Nephron (organoid): Measurements from ENCODE around the gene IQGAP2.

ENCODE experiments used
- H3K27ac Mint-ChIP-seq, 3 experiments: 2 replicates each; pipeline ENCODE4 v1.8.0; 2020; ENCODE audit warnings: mixed read lengths in 3 of 3, mild to moderate bottlenecking in 2 of 3, moderate library complexity in 1 of 3
- H3K27me3 Mint-ChIP-seq: 2 replicates; pipeline ENCODE4 v1.8.0; 2021; ENCODE audit warnings: low read depth, mild to moderate bottlenecking, moderate library complexity, mixed read lengths
- H3K36me3 Mint-ChIP-seq: 2 replicates; pipeline ENCODE4 v1.8.0; 2020; ENCODE audit warnings: low read depth, mixed read lengths
- H3K4me1 Mint-ChIP-seq: 2 replicates; pipeline ENCODE4 v1.8.0; 2020; ENCODE audit warnings: mixed read lengths
- H3K4me3 Mint-ChIP-seq, 3 experiments: 2 replicates each; pipeline ENCODE4 v1.8.0; 2020; ENCODE audit warnings: mild to moderate bottlenecking in 3 of 3, mixed read lengths in 3 of 3, moderate library complexity in 2 of 3
- H3K9me3 Mint-ChIP-seq: 2 replicates; pipeline ENCODE4 v1.8.0; 2020; ENCODE audit warnings: mixed read lengths
- TF ChIP-seq, protein P1 (sequence below), 3 experiments: fragments of 200-600 bp; sonication (generic); IDR thresholded peaks; one replicate each; pipeline ENCODE4 v1.5.0; 2021; ENCODE audit warnings: antibody characterized with exemption in 3 of 3; ENCODE audit not compliant: unreplicated experiment in 3 of 3

IQGAP2 gene

DNA sequence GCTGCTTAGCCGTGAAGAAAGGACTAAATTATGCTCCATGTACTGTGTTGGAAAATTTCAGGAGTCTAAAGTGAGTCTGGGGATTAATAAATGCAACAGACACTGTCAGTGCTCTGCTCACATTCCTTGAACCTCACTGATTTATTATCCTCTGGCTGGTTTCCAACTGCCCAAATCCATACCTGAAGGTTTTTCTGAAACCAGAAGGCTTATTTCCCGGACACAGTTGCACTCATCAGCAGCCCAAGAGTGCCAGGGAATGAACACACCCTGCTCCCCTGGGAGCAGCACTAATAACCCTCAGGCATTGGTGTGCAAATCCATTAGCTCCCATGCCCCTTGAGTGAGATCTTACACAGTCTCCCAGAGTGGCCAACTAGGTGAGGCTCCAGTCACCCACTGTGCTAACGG, 351.6 kb downstream of the IQGAP2 start:
- TF ChIP-seq, protein P1, sequence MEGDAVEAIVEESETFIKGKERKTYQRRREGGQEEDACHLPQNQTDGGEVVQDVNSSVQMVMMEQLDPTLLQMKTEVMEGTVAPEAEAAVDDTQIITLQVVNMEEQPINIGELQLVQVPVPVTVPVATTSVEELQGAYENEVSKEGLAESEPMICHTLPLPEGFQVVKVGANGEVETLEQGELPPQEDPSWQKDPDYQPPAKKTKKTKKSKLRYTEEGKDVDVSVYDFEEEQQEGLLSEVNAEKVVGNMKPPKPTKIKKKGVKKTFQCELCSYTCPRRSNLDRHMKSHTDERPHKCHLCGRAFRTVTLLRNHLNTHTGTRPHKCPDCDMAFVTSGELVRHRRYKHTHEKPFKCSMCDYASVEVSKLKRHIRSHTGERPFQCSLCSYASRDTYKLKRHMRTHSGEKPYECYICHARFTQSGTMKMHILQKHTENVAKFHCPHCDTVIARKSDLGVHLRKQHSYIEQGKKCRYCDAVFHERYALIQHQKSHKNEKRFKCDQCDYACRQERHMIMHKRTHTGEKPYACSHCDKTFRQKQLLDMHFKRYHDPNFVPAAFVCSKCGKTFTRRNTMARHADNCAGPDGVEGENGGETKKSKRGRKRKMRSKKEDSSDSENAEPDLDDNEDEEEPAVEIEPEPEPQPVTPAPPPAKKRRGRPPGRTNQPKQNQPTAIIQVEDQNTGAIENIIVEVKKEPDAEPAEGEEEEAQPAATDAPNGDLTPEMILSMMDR (IDR thresholded peaks at IDR 0.05; ENCODE audit: unreplicated experiment in 3 of 3), result no peak
- Mint-ChIP-seq H3K27me3 (peaks cover 6% of the 10 kb centered on the region), H3K4me3 (no peak overlapping the region), H3K9me3 (no peaks in the 10 kb centered on the region), H3K27ac (no peak overlapping the region), H3K4me1 (no peaks in the 10 kb centered on the region), H3K36me3 (no peaks in the 10 kb centered on the region)

DNA sequence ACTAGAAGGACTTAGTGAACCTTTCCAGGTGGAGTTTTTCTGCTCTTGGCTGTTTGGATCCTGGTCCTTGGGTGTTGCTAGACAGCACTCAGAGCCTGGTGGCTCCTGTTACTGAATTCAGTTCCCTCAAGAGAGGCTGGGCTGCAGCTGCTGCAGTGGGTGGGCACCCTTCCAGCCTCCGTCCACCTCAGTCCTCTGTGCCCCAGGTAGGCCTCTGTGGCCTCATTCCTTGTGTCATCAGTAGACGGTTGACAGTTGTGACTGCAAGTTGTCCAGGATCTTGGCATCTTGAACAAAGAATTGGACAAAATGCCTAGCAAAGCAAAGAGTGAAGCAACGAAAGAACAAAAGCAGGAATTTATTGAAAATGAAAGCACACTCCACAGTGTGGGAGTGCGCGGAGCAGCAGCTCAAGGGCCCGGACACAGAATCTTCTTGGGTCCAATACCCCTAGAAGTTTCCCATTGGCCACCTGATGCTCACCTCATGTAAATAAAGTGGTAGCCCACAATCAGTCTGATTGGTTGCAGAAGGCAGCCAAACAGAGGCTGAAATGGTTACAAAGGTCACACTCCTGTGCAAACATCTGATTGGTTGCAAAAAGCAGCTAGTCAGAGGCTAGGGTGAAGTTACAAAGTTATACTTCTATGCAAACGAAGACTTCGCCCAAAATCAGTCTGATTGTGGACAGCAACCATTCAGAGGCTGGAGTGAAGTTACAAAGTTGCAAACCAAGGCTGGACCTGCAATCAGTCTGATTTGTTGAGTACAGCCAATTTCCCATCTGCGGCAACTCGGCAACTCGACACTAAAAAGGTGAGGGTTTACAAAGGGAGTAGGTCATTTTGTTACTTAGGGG, 352.9 kb downstream of the IQGAP2 start:
- peaks cover 6% of the 10 kb centered on the region for H3K27me3 Mint-ChIP-seq
- no peaks in the 10 kb centered on the region for H3K4me1 Mint-ChIP-seq
- TF ChIP-seq, protein P1 (IDR thresholded peaks at IDR 0.05; ENCODE audit: unreplicated experiment in 3 of 3), result no peak
- H3K4me3 Mint-ChIP-seq, result no peak overlapping the region
- H3K9me3 Mint-ChIP-seq, result no peaks in the 10 kb centered on the region
- H3K36me3 Mint-ChIP-seq, result no peaks in the 10 kb centered on the region
- no peak overlapping the region for H3K27ac Mint-ChIP-seq

DNA sequence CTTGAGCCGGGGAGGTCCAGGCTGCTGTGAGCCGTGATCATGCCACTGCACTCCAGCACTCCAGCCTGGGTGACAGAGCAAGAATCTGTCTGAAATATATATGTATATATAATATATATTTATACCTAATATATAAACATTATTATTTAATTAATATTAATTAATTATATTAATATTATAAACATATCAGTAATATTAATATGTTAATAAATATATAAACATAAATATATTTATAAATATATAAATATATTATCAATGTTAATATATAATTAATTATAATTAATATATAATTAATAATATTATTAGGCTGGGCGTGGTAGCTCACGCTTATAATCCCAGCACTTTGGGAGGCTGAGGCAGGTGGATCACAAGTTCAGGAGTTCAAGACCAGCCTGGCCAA, 354.0 kb downstream of the IQGAP2 start:
- Mint-ChIP-seq H3K36me3 (no peaks in the 10 kb centered on the region), H3K4me3 (no peak overlapping the region)
- TF ChIP-seq, protein P1 (IDR thresholded peaks at IDR 0.05; ENCODE audit: unreplicated experiment in 3 of 3), result no peak

More for the DNA sequence above, 354.0 kb downstream of the IQGAP2 start:
- H3K27me3 Mint-ChIP-seq, result peaks cover 6% of the 10 kb centered on the region
- no peaks in the 10 kb centered on the region for H3K9me3 Mint-ChIP-seq
- no peak overlapping the region for H3K27ac Mint-ChIP-seq
- no peaks in the 10 kb centered on the region for H3K4me1 Mint-ChIP-seq
